CD4-positive, alpha-beta T cell treated with Interleukin-12 subunit alpha and Interleukin-12 subunit beta, for 1 hour (primary cell): ENCODE results near the gene OR2T27.
"Not testable (repeated sequence)": the region's sequence is repeated elsewhere in the genome, so short reads cannot be mapped to it uniquely, and the experiment has no call there.

Experiments
- DNase-seq: peaks from one replicate; pipeline ENCODE4 v3.0.0-alpha.2; 2020

OR2T27 gene

GRCh38 chr1:248639652-248640051 is 15.7 kb downstream of the OR2T27 start:
- not testable (repeated sequence) for DNase-seq

GRCh38 chr1:248636612-248637011 is 18.7 kb downstream of the OR2T27 start:
- not testable (repeated sequence) for DNase-seq

GRCh38 chr1:248634991-248635390 is 20.3 kb downstream of the OR2T27 start, which contains the start of gene OR2T11:
Gene OR2T11 (minus strand): TSS chr1:248635091. CDS start chr1:248627128, 7,963 bp downstream.
- not testable (repeated sequence) for DNase-seq

GRCh38 chr1:248631354-248632008 is 23.8 kb downstream of the OR2T27 start:
- DNase-seq: no peak

- DNase-seq: no peak
These were observed 24.8 kb downstream of the OR2T27 start for GRCh38 chr1:248630551-248630950.

- no peak for DNase-seq
These were observed 27.1 kb downstream of the OR2T27 start for GRCh38 chr1:248627971-248628844.

GRCh38 chr1:248625971-248626370 is 29.4 kb downstream of the OR2T27 start:
- no peak for DNase-seq

- DNase-seq: no peak
These were observed 30.2 kb downstream of the OR2T27 start for GRCh38 chr1:248625166-248625565.

- DNase-seq: peak; percentile 24
These were observed 32.7 kb downstream of the OR2T27 start for GRCh38 chr1:248622570-248623001.

- DNase-seq: no peak
These were observed 33.6 kb downstream of the OR2T27 start for GRCh38 chr1:248621770-248622169.

- DNase-seq: peak; percentile 49
These were observed 36.5 kb downstream of the OR2T27 start for GRCh38 chr1:248618878-248619277.

- no peak for DNase-seq
These were observed 37.2 kb downstream of the OR2T27 start for GRCh38 chr1:248618119-248618518.

- no peak for DNase-seq
These were observed 41.6 kb downstream of the OR2T27 start for GRCh38 chr1:248613742-248614141.

GRCh38 chr1:248611883-248612414 is 43.4 kb downstream of the OR2T27 start:
- peak; percentile 7 for DNase-seq

- DNase-seq: no peak
These were observed 45.0 kb downstream of the OR2T27 start for GRCh38 chr1:248610301-248610700.
